ENCODE measurements around the gene HBP1. TPM values are rescaled to one million over a fixed set of nuclear protein-coding genes. Genes with fewer than 3 reads are reported as not detected.

HBP1 gene
- total and polyA plus RNA-seq, 2 of the 4 experiments (the other 2 are of a cell fraction): 27.1 to 69.9 TPM

DNA sequence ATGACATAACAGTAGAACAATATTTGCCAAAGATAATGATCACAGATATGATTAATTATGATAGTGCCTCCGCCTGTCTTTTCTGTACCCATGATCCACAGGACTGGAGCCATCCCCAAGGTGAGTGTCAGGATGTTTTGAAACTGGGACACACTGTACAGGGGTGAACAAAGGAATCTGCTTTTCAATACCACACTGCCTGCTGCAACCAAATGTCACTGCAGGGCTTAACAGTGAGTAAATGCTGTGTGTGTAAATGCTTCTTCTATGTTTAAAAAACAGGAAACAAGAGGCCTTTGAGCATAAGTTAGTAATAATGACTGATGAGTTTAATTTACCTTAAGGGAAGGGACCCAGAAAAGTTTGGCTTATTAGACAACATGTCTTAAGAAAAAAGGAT is 65.2 kb downstream of the HBP1 start:
- no peak overlapping the region for H2BK15ac ChIP-seq (ENCODE audit: low read depth, low read length)
- H3K79me1 ChIP-seq (ENCODE audit: low read depth in 1 of 2, low read length in 2 of 2): no peaks in the 10 kb centered on the region
- peaks cover 3% of the 10 kb centered on the region; the same call in 1 of the 2 replicates for H3K4me1 ChIP-seq (ENCODE audit: control insufficient read depth, insufficient read depth, low read length)
- H3K36me3 ChIP-seq (ENCODE audit: control insufficient read depth, insufficient read depth, low read length): no peaks in the 10 kb centered on the region
- no peak overlapping the region for H3K18ac ChIP-seq (ENCODE audit: low read depth, low read length)
- no peak overlapping the region for H3K14ac ChIP-seq (replicated peaks; ENCODE audit: low read depth, low read length)
- CTCF ChIA-PET: no interaction called here
- peaks cover 3% of the 10 kb centered on the region; the same call in 1 of the 2 replicates for H3K9me1 ChIP-seq (ENCODE audit: insufficient read depth, low read length)
- no peak overlapping the region for H3K9ac ChIP-seq (ENCODE audit: low read depth, low read length)
- H4K20me1 ChIP-seq (ENCODE audit: insufficient read depth, low read length): no peaks in the 10 kb centered on the region
- no peak overlapping the region for H2AK9ac ChIP-seq (replicated peaks; ENCODE audit: low read depth, low read length, poor library complexity)
- H3K4ac ChIP-seq (ENCODE audit: low read depth, low read length): no peak overlapping the region
- H2BK20ac ChIP-seq (ENCODE audit: low read depth, low read length): no peak overlapping the region
- no peaks in the 10 kb centered on the region for H3K9me3 ChIP-seq (ENCODE audit: control insufficient read depth, insufficient read depth, low read length)
- no peak overlapping the region for H4K5ac ChIP-seq (ENCODE audit: low read depth, low read length)
- H3K56ac ChIP-seq (ENCODE audit: extremely low read depth, insufficient read depth, low read length): no peak overlapping the region
- H3K23ac ChIP-seq (ENCODE audit: low read depth, low read length): no peak overlapping the region
- intact Hi-C loops (cut with micrococcal nuclease) (no loop called here), dilution Hi-C loops (cut with HindIII; ENCODE audit: low sequenced_read_pairs, unreplicated experiment) (no loop called here), in situ Hi-C loops (cut with MboI; ENCODE audit: low sequenced_read_pairs) (no loop called here)
- WGBS, 2 experiments (ENCODE audit: extremely low coverage in 2 of 2, insufficient read length in 1 of 2): no CpG with 5 or more reads among the region's 1 CpG
- H3K27ac ChIP-seq (ENCODE audit: insufficient read depth, low read length): no peak overlapping the region
- H2AFZ ChIP-seq (replicated peaks; ENCODE audit: low read length, poor library complexity): no peak overlapping the region
- no peak overlapping the region for H2BK120ac ChIP-seq (ENCODE audit: low read depth, low read length)
- no peak overlapping the region; the same call in 1 of the 2 replicates for H2AK5ac ChIP-seq (ENCODE audit: low read depth, low read length)
- H4K8ac ChIP-seq (ENCODE audit: low read depth in 2 of 2, low read length in 2 of 2): no peak overlapping the region
- POLR2A ChIA-PET (ENCODE audit: unreplicated experiment): no interaction called here
- H3K4me3 ChIP-seq (ENCODE audit: insufficient read depth, low read depth, low read length): no peak overlapping the region
- no TSS peak for BruUV-seq (replicated peaks)
- DNase-seq (no peak), ATAC-seq (ENCODE audit: low read depth) (no peak)
- H3K27me3 ChIP-seq (ENCODE audit: control insufficient read depth, insufficient read depth, low read length): no peaks in the 10 kb centered on the region
- no peak for TF ChIP-seq BHLHE40 (IDR thresholded peaks at IDR 0.05; ENCODE audit: low read depth, low read length)
- TF ChIP-seq RFX5 (IDR thresholded peaks at IDR 0.05; ENCODE audit: low read depth, low read length): no peak
- TF ChIP-seq SMC3 (IDR thresholded peaks at IDR 0.05; ENCODE audit: low read depth, low read length): no peak
- no peak for TF ChIP-seq RCOR1 (IDR thresholded peaks at IDR 0.05; ENCODE audit: insufficient replicate concordance, low read length)
- TF ChIP-seq POLR2A (IDR thresholded peaks at IDR 0.05; ENCODE audit: low read depth, low read length): no peak
- no peak for TF ChIP-seq RAD21 (IDR thresholded peaks at IDR 0.05; ENCODE audit: low read length)
- TF ChIP-seq CHD1 (IDR thresholded peaks at IDR 0.05; ENCODE audit: low read depth, low read length): no peak
- H2BK5ac ChIP-seq (ENCODE audit: low read depth, low read length, poor library complexity, severe bottlenecking): no peak overlapping the region
- H4K91ac ChIP-seq (ENCODE audit: insufficient read depth, low read depth, low read length): no peak overlapping the region
- no peak overlapping the region for H3K4me2 ChIP-seq (ENCODE audit: low read depth, low read length)

Measured in IMR-90 (cell line).